IPS-20b (cell line): Measurements from ENCODE around the gene RALGDS.

Source experiments
- H3K27ac ChIP-seq: one replicate; pipeline ENCODE4 v1.5.1; 2013; ENCODE audit warnings: low read length
- H3K27me3 ChIP-seq: 2 replicates; pipeline ENCODE4 v1.6.1; 2013; ENCODE audit warnings: mild to moderate bottlenecking, low read length, inconsistent platforms; ENCODE audit not compliant: insufficient read depth
- H3K36me3 ChIP-seq: 2 replicates; pipeline ENCODE4 v1.6.1; 2013; ENCODE audit warnings: low read depth, mild to moderate bottlenecking, inconsistent platforms, low read length, moderate library complexity; ENCODE audit not compliant: insufficient read depth
- H3K4me1 ChIP-seq: 2 replicates; pipeline ENCODE4 v1.6.1; 2013; ENCODE audit warnings: mild to moderate bottlenecking, control low read depth, inconsistent platforms, low read length, moderate library complexity; ENCODE audit not compliant: insufficient read depth
- H3K4me3 ChIP-seq: 2 replicates; pipeline ENCODE4 v1.5.1; 2013; ENCODE audit warnings: mild to moderate bottlenecking, low read length, inconsistent platforms
- H3K9ac ChIP-seq: 2 replicates; pipeline ENCODE4 v1.6.1; 2013; ENCODE audit warnings: low read depth, mild to moderate bottlenecking, inconsistent platforms, low read length, moderate library complexity
- H3K9me3 ChIP-seq: 2 replicates; pipeline ENCODE4 v1.6.1; 2013; ENCODE audit warnings: mild to moderate bottlenecking, low read depth, low read length, inconsistent platforms; ENCODE audit not compliant: insufficient read depth

RALGDS gene

DNA sequence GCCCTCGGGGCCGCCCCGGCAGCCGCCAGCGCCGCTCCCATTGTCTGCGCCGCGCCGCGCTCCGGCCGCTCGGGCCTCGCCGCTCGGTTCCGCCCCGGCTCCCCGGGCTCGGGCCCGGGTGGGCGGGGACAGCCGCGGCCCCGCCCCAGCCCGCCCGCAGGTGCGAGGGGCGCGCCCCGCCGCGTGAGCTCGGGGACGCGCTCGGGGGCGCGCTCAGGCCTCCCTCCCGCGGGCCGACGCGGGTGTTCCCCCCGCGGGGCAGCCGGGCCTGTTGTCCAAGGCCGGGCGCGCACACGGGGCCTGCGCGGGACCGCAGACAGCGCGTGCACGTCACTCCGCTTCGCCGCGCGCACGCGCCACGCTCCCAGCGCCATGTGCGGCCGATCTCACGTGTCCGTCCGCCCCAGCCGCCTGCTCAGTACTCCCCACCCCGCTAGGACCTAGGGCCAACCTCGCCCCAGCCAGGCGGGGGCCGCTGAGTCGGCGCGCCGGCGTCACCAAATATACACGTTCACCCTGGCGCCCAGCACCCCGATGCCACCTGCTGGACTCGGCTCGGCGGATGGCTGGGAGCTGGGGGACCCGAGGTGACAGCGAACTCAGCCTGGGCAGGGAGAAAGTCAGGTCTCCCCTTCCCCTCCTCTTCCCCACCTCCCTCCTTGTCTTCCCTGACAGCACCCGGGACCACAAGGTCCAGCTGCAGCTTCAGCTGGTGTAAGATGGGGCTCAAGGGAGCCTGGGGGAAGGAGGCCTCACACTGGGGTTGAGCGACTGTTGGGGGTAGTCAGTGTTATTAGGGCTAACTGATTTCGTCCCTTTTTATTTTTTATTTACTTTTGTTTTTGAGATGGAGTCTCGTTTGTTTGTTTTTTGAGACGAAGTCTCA lies 28.3 kb upstream of the RALGDS start:
- H3K27ac ChIP-seq: no peak overlapping the region
- peak overlapping the region; percentile 68 for H3K4me3 ChIP-seq
- no peaks in the 10 kb centered on the region for H3K9me3 ChIP-seq
- peaks cover 5% of the 10 kb centered on the region; the same call in 1 of the 2 replicates for H3K4me1 ChIP-seq
- H3K36me3 ChIP-seq: no peaks in the 10 kb centered on the region
- H3K9ac ChIP-seq: peak overlapping the region; percentile 70; the same call in 1 of the 2 replicates
- H3K27me3 ChIP-seq: peaks cover 22% of the 10 kb centered on the region

DNA sequence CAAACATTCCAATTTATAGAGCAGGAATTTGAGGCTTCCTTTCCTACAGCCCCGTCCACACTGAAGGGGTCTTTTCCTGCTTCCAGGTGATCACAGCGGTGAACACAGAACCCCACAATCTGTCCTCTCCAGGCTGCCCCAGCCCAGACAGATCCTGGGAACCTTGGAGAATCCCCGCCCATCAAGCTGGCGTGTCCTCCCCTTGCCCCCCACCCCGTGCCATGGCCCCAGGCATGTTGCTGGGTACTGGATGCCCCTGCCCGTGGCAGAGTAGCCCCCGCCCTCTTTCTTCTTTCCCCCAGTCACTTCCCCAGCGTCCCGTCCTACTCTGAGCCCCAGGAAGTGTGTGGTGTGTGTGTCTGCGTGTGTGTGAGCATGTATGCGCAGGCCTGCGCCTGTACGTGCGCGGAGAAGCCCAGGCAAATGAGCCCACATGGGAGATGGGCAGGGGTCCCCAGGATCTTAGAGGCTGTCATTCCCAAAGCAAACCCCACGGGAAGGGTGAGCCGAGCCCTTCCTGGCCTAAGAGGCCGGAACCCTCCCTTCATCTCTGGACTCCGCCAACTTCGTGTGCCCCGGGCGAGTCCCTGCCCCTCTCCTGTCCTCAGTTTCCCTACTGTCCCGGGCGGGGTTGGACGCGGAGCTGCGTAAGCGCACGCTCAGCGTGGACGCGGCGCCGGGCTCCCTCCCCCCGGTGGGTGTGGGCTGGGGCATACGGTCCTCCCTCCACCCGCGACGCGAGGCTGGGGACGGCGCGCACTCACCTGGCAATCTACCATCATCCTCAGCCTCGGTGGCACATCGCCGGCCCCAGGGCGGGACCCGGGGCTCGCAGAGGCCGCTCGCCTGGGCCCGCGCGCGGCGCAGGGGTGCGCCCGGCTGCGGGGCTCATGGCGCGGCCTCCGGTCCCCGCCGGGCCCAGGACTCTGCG lies 27.4 kb upstream of the RALGDS start:
- Histone ChIP-seq H3K27ac (no peak overlapping the region), H3K4me1 (peaks cover 5% of the 10 kb centered on the region; the same call in 1 of the 2 replicates), H3K27me3 (peaks cover 22% of the 10 kb centered on the region), H3K9ac (peak overlapping the region; percentile 81; the same call in 1 of the 2 replicates), H3K36me3 (no peaks in the 10 kb centered on the region), H3K9me3 (no peaks in the 10 kb centered on the region), H3K4me3 (peak overlapping the region; percentile 87)

DNA sequence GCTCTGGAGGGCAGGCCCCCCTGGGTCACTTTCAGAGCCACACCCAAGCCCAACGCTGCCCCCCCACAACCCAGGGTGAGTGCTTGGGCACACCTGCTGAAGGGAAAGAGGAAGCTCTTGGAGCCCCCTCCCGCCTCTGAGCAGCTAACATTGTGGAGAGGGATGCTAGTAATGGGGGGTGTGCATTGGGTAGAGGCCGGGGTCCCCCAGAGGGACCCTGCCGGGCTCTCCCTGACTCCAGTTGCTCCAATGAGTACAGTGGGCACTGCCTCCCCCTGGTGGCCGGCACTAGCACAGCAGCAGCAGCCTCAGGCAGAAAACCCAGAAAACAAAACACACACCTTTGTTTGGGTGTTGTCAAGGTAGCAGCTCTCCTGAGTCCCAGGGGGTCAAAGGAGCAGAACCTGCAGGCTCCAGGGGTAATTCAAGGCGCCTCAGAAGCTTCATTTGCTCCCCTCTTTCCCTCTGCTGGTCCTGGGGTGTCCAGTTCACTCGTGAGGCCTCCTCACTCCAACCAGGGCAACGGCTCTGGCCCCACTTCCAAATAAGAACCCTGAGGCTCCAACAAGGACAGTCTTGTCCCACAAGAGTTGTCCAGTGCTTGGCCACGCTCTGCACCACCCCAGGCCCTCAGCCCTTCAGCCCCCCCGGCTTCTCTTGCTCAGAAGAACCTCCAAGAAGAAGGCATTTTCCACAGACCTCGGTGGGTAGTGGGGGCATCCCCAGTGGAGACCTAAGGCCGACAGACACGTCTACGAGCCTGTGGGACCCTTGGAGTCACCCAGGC lies 26.6 kb upstream of the RALGDS start:
- H3K36me3 ChIP-seq: no peaks in the 10 kb centered on the region
- H3K9ac ChIP-seq: peak overlapping the region; percentile 81; the same call in 1 of the 2 replicates
- H3K27ac ChIP-seq: no peak overlapping the region
- H3K9me3 ChIP-seq: no peaks in the 10 kb centered on the region
- peak overlapping the region; percentile 87 for H3K4me3 ChIP-seq
- H3K4me1 ChIP-seq: peaks cover 5% of the 10 kb centered on the region; the same call in 1 of the 2 replicates
- peaks cover 22% of the 10 kb centered on the region for H3K27me3 ChIP-seq

DNA sequence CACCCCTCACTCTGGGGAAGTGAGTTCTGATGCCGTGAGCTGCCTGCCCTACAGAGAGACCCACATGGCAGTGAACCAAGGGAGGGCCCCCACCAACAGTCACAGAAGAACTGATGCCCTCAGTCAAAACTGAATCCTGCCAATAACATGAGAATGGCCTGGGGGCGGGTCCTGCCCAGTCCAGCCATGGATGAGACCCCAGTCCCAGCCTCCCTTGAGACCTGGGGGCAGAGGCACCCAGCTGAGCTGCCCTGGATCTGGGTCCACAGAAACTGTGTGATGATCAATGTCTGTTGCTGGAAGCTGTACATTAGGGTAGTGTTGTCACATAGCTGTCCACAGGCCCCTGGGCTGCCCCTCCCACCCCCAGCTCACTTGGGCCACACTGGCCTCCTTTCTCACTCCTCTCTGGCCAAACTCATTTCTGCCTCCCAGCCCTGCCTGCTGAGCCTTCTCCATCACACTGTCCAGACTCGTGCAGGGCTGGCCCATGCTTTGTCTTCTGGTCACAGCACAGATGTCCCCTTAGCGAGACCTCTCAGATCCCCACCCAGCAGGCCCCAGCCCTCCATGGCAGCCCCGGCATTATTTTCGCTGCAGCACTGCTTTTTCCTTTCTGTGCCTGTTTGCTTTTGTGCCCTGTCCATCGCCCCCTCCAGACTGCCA lies 25.8 kb upstream of the RALGDS start:
- no peak overlapping the region for H3K27ac ChIP-seq
- H3K27me3 ChIP-seq: peaks cover 22% of the 10 kb centered on the region
- H3K9me3 ChIP-seq: no peaks in the 10 kb centered on the region
- H3K4me3 ChIP-seq: no peak overlapping the region
- no peaks in the 10 kb centered on the region for H3K36me3 ChIP-seq
- H3K9ac ChIP-seq: no peak overlapping the region
- H3K4me1 ChIP-seq: peaks cover 5% of the 10 kb centered on the region; the same call in 1 of the 2 replicates

DNA sequence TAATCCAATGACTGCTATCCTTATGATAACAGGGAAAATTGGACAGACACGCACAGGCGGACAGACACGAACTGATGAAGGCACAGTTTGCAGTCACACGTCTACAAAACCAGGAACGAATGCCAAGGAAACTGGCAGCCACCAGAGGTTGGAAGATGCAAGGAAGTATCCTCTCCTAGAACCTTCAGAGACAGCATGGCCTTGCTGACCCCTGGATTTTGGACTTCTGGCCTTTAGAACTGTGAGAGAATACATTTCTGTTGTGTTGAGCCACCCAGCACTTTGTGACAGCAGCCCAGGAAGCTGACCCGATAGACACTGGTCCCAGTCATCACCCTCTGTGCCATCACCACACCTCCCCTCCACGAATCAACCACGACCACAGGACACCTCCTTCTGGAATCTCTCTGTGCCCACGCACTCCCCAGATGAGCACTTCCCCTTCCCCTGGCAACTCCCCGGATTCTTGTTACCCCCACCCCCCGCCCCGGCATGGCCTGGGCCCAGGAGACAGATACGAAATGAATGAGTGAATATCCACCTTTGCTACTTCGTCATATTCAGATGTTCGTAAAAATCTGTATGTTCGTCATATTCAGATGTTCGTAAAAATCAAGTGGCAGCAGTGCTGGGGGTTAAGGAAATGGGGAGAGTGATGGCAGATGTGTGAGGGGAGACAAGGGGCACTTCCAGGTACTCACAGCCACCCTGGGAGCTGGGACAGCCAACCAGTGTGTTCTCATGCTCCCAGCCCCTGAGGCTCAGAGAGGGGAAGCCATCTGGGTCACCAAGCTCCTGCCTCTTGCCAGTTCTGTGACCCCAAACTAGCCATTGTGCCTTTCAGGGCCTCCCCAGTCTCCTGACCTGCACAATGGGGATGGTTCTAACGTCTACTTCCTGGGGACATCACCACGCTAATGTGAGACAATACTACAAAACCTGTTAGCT lies 24.1 kb upstream of the RALGDS start:
- H3K4me3 ChIP-seq: peak overlapping the region; percentile 55; the same call in 1 of the 2 replicates
- H3K36me3 ChIP-seq: no peaks in the 10 kb centered on the region
- no peak overlapping the region for H3K27ac ChIP-seq
- H3K27me3 ChIP-seq: peaks cover 22% of the 10 kb centered on the region
- peaks cover 5% of the 10 kb centered on the region; the same call in 1 of the 2 replicates for H3K4me1 ChIP-seq
- H3K9me3 ChIP-seq: no peaks in the 10 kb centered on the region
- no peak overlapping the region for H3K9ac ChIP-seq

DNA sequence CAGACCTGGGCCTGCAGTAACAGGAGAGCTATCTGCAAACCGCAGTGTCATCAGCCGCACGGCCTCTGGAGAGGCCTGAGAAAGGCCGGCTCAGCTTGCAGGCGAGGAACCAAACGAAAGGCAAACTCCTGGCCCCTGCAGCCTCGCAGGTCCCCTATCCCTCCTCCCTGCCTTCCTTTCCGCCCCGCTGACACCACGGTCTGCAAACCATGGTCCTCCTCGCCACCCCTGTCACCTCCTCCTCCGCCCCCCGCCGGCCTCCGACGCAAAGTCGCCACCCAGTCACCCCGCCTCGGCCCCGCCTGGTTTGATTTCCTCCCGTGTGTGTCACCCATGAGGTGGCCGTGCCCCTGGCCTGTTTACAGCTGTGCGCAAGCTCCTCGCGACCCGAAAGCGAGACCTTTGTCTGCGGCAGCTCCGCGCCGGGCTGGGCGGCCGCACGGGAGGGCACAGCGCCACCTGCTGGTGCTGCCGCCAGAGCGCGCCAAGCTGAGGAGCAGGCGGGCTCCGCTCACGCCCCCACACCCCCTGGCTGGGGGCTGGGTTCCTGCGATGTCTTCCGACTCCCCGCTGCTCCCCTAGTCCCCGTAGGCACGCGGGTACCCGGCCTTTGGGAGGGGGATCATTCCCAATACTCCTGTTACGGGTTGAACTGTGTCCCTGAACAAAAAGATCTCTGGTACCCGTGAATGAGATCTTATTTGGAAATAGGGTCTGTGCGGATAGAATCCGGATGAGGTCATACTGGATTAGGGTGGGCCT lies 23.3 kb upstream of the RALGDS start:
- Histone ChIP-seq H3K27ac (no peak overlapping the region), H3K9me3 (no peaks in the 10 kb centered on the region), H3K9ac (peak overlapping the region; percentile 54; the same call in 1 of the 2 replicates), H3K4me1 (peaks cover 5% of the 10 kb centered on the region; the same call in 1 of the 2 replicates), H3K36me3 (no peaks in the 10 kb centered on the region), H3K27me3 (peaks cover 22% of the 10 kb centered on the region), H3K4me3 (peak overlapping the region; percentile 55; the same call in 1 of the 2 replicates)

DNA sequence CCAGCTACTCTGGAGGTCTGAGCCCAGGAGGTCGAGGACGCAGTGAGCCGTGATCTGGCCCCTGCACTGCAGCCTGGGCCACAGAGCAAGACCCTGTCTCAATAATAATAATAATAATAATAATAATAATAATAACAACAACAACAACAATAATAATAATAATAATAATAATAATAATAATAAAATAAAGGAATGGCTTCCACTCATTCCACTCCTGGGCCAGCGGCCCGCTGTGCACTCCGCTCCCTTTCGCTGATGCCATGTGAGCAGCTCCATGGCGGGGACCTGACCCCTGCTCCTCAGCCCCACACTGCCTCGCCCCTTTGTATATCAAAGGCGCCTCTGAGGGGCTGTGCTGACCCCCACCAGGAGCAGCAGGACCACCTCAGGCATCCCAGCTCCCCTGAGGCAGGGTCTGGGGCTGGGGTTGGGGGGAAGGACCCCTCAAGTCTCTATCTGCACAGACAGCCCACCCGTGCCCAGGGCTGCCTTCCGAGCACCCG lies 22.6 kb upstream of the RALGDS start:
- Histone ChIP-seq H3K27me3 (peaks cover 22% of the 10 kb centered on the region), H3K9ac (peak overlapping the region; percentile 54; the same call in 1 of the 2 replicates), H3K36me3 (no peaks in the 10 kb centered on the region), H3K9me3 (no peaks in the 10 kb centered on the region), H3K4me3 (peak overlapping the region; percentile 55; the same call in 1 of the 2 replicates), H3K4me1 (peaks cover 5% of the 10 kb centered on the region; the same call in 1 of the 2 replicates), H3K27ac (no peak overlapping the region)

DNA sequence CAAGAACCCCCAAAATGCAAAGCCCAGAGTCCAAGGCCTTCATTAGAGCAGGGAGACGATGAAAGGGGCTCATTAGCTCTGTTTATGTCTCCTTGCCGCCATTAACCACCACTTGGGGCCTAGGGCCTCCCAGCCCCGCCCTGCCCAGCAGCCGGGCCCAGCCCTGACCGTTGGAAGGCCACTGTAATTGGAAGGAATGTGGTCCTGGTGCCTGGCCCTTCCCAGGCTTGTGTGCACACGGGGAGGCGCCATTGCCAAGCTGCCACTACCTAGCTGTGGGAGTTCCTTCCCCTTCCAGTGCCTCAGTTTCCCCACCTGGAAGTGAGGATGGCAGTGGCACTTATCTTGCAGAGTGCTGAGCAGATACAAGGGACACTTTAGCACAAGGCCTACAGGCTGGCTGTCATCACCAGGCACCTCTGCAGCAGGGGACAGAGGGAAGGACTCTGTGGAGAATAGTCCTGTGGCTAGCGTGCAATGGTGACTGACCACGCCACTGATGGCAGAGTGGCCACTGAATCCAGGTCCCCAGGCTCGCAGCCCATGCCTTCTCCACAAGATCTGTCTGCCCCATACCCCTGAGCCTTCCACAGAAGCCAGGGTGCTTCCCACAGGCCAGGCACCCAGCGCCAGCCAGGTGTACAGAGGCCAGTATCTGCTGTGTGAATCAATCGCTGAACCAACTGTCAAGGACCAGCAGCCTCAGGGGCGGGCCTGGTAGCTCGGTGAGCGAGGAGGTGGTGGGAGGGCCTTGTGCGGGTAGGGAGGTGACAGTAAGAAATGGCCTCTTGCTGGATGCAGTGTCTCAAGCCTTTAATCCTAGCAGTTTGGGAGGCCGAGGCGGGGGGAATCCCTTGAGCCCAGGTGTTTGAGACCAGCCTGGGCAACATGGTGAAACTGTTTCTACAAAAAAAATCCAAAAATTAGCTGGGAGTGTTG lies 21.9 kb upstream of the RALGDS start:
- Histone ChIP-seq H3K9me3 (no peaks in the 10 kb centered on the region), H3K9ac (no peak overlapping the region), H3K27ac (no peak overlapping the region), H3K27me3 (peaks cover 15% of the 10 kb centered on the region), H3K36me3 (no peaks in the 10 kb centered on the region), H3K4me1 (peaks cover 3% of the 10 kb centered on the region; the same call in 1 of the 2 replicates), H3K4me3 (no peak overlapping the region)
